SHP77 (cell line): Measurements from ENCODE around the gene POMGNT2.

Experiments
- DNase-seq, 2 experiments: peaks; one replicate each; lab custom pipeline; 2025; lab: John Stamatoyannopoulos, UW

POMGNT2 gene

GRCh38 chr3:43105596-43106292 is at the start of gene POMGNT2:
Gene POMGNT2 (minus strand): TSS chr3:43106079. CDS start chr3:43081431, 24,648 bp downstream.
- DNase-seq, result peak; percentile 69 to 93

GRCh38 chr3:43154980-43155379 is 49.1 kb upstream of the POMGNT2 start:
- no peak for DNase-seq

- DNase-seq, result peak; percentile 80 to 87
Observed at GRCh38 chr3:43153216-43154083, 47.6 kb upstream of the POMGNT2 start.

- peak; percentile 20 to 48 for DNase-seq
Observed at GRCh38 chr3:43152649-43153048, 46.8 kb upstream of the POMGNT2 start.

GRCh38 chr3:43148033-43148432 is 42.2 kb upstream of the POMGNT2 start:
- no peak for DNase-seq

GRCh38 chr3:43146599-43146998 is 40.7 kb upstream of the POMGNT2 start:
- DNase-seq, result no peak

GRCh38 chr3:43144761-43145490 is 39.0 kb upstream of the POMGNT2 start:
- DNase-seq, result no peak

GRCh38 chr3:43142472-43142871 is 36.6 kb upstream of the POMGNT2 start:
- DNase-seq, result no peak

GRCh38 chr3:43138488-43139231 is 32.8 kb upstream of the POMGNT2 start:
- DNase-seq, result no peak

- no peak for DNase-seq
Observed at GRCh38 chr3:43132870-43133636, 27.2 kb upstream of the POMGNT2 start.

GRCh38 chr3:43132193-43132592 is 26.3 kb upstream of the POMGNT2 start:
- no peak for DNase-seq

GRCh38 chr3:43128464-43128863 is 22.6 kb upstream of the POMGNT2 start:
- DNase-seq, result no peak

- DNase-seq, result no peak
Observed at GRCh38 chr3:43126536-43126935, 20.7 kb upstream of the POMGNT2 start.

- no peak for DNase-seq
Observed at GRCh38 chr3:43123895-43124294, 18.0 kb upstream of the POMGNT2 start.

GRCh38 chr3:43120937-43121336 is 15.1 kb upstream of the POMGNT2 start:
- no peak for DNase-seq

GRCh38 chr3:43117257-43117656 is 11.4 kb upstream of the POMGNT2 start:
- DNase-seq, result no peak

GRCh38 chr3:43113671-43114070 is 7.8 kb upstream of the POMGNT2 start:
- DNase-seq, result no peak

- no peak for DNase-seq
Observed at GRCh38 chr3:43106293-43106628, 382 bp upstream of the POMGNT2 start.

GRCh38 chr3:43104660-43105595 is 951 bp downstream of the POMGNT2 start:
- DNase-seq, result no peak

- no peak for DNase-seq
Observed at GRCh38 chr3:43104039-43104438, 1.8 kb downstream of the POMGNT2 start.
